ENCODE data around the gene GLB1L2.

DNA sequence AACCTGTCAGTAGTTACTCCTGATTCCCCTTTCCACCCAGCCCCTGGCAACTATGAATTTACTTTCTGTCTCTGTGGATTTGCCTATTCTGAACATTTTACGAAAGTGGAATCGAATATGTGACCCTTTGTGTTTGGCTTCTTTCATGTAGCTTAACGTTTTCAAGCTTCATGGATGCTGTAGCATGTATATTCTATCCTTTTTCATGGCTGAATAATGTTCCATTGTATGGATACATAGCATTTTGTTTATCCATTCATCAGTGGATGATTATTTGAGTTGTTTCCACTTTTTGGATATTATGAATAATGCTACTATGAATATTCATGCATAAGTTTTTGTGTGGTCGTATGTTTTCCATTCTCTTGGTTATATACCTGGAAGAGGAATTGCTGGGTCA, 9.2 kb upstream of the GLB1L2 start:
- TF ChIP-seq, protein P1, sequence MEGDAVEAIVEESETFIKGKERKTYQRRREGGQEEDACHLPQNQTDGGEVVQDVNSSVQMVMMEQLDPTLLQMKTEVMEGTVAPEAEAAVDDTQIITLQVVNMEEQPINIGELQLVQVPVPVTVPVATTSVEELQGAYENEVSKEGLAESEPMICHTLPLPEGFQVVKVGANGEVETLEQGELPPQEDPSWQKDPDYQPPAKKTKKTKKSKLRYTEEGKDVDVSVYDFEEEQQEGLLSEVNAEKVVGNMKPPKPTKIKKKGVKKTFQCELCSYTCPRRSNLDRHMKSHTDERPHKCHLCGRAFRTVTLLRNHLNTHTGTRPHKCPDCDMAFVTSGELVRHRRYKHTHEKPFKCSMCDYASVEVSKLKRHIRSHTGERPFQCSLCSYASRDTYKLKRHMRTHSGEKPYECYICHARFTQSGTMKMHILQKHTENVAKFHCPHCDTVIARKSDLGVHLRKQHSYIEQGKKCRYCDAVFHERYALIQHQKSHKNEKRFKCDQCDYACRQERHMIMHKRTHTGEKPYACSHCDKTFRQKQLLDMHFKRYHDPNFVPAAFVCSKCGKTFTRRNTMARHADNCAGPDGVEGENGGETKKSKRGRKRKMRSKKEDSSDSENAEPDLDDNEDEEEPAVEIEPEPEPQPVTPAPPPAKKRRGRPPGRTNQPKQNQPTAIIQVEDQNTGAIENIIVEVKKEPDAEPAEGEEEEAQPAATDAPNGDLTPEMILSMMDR (IDR thresholded peaks at IDR 0.05; ENCODE audit: low read length) = no peak
- TF ChIP-seq EZH2 (IDR thresholded peaks at IDR 0.05; ENCODE audit: borderline replicate concordance, low read length) = no peak
